ENCODE data around the gene CEBPG. TPM values are rescaled to one million over a fixed set of nuclear protein-coding genes. Genes with fewer than 3 reads are reported as not detected.
A peak's percentile ranks its signal among the peaks of the same experiment; 100 is the strongest.

CEBPG gene
- total and polyA plus RNA-seq, 8 donors, result 4.7 to 40.9 (median 18.0) TPM

DNA sequence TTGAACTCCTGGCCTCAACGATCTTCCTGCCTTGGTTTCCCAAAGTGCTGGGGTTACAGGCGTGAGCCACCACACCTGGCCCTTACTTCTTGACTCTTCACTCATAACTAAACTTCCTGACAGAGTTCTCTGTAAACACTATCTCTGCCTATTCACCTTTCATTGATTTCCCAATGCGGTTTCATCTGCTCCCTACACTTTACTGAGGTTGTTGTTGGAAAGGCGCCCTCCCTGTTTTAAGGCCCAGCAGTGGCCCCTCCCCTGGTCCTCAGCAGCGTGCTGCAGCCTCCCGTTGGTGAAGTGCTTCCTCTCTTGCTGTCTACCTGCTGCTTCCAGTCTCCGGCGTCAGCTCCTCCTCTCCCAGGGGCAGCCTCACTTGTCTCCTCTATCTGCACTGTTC is 44.4 kb upstream of the CEBPG start:
- H3K4me1 ChIP-seq, result no peaks in the 10 kb centered on the region
- intact Hi-C loops (cut with DNase I; ENCODE audit: low total_unique reads), result no loop called here
- 69 to 75% (median 72%) methylated on average over 8 of the region's 8 CpGs for WGBS, 5 donors

DNA sequence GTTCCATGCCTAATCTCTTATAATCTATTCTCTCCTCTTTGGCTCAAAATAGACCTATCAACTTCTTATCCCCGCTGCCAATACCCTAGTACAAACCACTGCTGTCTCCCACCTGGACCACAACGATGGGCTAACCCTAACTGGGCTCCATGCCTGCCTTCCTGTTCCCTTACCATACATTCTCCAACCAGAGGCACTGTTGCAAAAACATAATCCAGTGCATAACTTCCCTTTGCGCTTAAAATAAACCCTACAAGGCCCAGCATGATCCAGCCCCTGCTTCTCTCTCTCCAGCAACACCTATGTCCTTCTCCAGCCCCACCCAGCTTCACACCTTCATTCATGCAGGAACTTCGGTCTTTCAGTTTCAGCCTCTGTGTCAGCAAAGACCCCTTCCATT is 43.8 kb upstream of the CEBPG start:
- no peak for DNase-seq
- Histone ChIP-seq H3K4me3 (no peak overlapping the region), H3K36me3 (no peaks in the 10 kb centered on the region), H3K27ac (no peak overlapping the region), H3K4me1 (no peaks in the 10 kb centered on the region), H3K9me3 (peaks cover 0 to 11% (median 5%) of the 10 kb centered on the region in 4 donors), H3K27me3 (peaks cover 0 to 9% (median 0%) of the 10 kb centered on the region in 3 donors)
- TF ChIP-seq EP300 (IDR thresholded peaks at IDR 0.05) (no peak), POLR2A (IDR thresholded peaks at IDR 0.05) (no peak), POLR2AphosphoS5 (IDR thresholded peaks at IDR 0.05) (no peak)
- TF ChIP-seq, protein P1, sequence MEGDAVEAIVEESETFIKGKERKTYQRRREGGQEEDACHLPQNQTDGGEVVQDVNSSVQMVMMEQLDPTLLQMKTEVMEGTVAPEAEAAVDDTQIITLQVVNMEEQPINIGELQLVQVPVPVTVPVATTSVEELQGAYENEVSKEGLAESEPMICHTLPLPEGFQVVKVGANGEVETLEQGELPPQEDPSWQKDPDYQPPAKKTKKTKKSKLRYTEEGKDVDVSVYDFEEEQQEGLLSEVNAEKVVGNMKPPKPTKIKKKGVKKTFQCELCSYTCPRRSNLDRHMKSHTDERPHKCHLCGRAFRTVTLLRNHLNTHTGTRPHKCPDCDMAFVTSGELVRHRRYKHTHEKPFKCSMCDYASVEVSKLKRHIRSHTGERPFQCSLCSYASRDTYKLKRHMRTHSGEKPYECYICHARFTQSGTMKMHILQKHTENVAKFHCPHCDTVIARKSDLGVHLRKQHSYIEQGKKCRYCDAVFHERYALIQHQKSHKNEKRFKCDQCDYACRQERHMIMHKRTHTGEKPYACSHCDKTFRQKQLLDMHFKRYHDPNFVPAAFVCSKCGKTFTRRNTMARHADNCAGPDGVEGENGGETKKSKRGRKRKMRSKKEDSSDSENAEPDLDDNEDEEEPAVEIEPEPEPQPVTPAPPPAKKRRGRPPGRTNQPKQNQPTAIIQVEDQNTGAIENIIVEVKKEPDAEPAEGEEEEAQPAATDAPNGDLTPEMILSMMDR (IDR thresholded peaks at IDR 0.05), result no peak
- intact Hi-C loops (cut with DNase I; ENCODE audit: low total_unique reads), result no loop called here
- WGBS, 5 donors, result 77 to 87% (median 82%) methylated on average over 4 of the region's 4 CpGs

More for the DNA sequence above, 44.4 kb upstream of the CEBPG start:
- DNase-seq, result no peak
- TF ChIP-seq, protein P1 (IDR thresholded peaks at IDR 0.05), result no peak
- TF ChIP-seq EP300 (IDR thresholded peaks at IDR 0.05) (no peak), POLR2A (IDR thresholded peaks at IDR 0.05) (no peak), POLR2AphosphoS5 (IDR thresholded peaks at IDR 0.05) (no peak)
- H3K4me3 ChIP-seq, result no peak overlapping the region
- no peaks in the 10 kb centered on the region for H3K36me3 ChIP-seq
- no peak overlapping the region for H3K27ac ChIP-seq
- H3K27me3 ChIP-seq, result peaks cover 0 to 9% (median 0%) of the 10 kb centered on the region in 3 donors
- peaks cover 0 to 11% (median 5%) of the 10 kb centered on the region in 4 donors for H3K9me3 ChIP-seq

GRCh38 chr19:33332248-33332647 is 41.3 kb upstream of the CEBPG start:
- Histone ChIP-seq H3K27ac (no peak overlapping the region), H3K4me3 (no peak overlapping the region), H3K27me3 (peaks cover 0 to 9% (median 0%) of the 10 kb centered on the region in 3 donors), H3K36me3 (no peaks in the 10 kb centered on the region), H3K9me3 (no peaks in the 10 kb centered on the region), H3K4me1 (no peaks in the 10 kb centered on the region)
- WGBS, 5 donors, result 60 to 91% (median 74%) methylated on average over 5 of the region's 5 CpGs
- TF ChIP-seq POLR2AphosphoS5 (IDR thresholded peaks at IDR 0.05), result no peak
- no peak for DNase-seq
- intact Hi-C loops (cut with DNase I; ENCODE audit: low total_unique reads), result no loop called here

GRCh38 chr19:33333151-33333550 is 40.4 kb upstream of the CEBPG start:
- no peaks in the 10 kb centered on the region for H3K4me1 ChIP-seq
- 91 to 97% (median 95%) methylated on average over 4 of the region's 4 CpGs for WGBS, 5 donors
- H3K9me3 ChIP-seq, result no peaks in the 10 kb centered on the region

DNA sequence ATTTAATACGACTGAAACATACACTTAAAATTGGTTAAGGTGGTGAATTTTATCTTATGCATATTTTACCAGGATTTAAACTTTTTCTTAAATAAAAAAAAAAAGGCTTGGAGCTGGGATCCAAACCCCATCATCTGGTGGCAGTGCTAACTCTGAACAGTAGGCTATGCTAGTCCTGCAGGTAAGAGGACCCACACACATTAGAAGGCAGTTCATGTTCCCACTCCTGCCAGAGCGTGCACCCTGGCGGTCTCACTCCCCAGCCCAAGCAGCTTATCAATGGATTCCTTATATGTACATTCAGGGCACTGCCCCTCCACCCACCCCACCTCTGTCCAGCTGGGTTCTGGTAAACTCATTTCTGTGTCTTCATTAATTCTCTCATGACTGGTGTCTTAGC is 39.9 kb upstream of the CEBPG start:
- Histone ChIP-seq H3K27me3 (peaks cover 0 to 9% (median 0%) of the 10 kb centered on the region in 3 donors), H3K36me3 (no peaks in the 10 kb centered on the region), H3K9me3 (no peaks in the 10 kb centered on the region), H3K4me3 (no peak overlapping the region), H3K4me1 (no peaks in the 10 kb centered on the region), H3K27ac (no peak overlapping the region)
- TF ChIP-seq, protein P1 (IDR thresholded peaks at IDR 0.05), result no peak
- TF ChIP-seq POLR2A (IDR thresholded peaks at IDR 0.05) (no peak), POLR2AphosphoS5 (IDR thresholded peaks at IDR 0.05) (no peak), EP300 (IDR thresholded peaks at IDR 0.05) (no peak)
- peak in 1 of 2 donors; percentile 37 for DNase-seq
- 62 to 79% (median 69%) methylated on average over 3 of the region's 3 CpGs for WGBS, 5 donors
- intact Hi-C loops (cut with DNase I; ENCODE audit: low total_unique reads), result no loop called here

More at GRCh38 chr19:33333151-33333550, 40.4 kb upstream of the CEBPG start:
- Histone ChIP-seq H3K4me3 (no peak overlapping the region), H3K36me3 (no peaks in the 10 kb centered on the region), H3K27ac (no peak overlapping the region), H3K27me3 (peaks cover 0 to 9% (median 0%) of the 10 kb centered on the region in 3 donors)
- no peak for DNase-seq
- intact Hi-C loops (cut with DNase I; ENCODE audit: low total_unique reads), result no loop called here
- TF ChIP-seq POLR2AphosphoS5 (IDR thresholded peaks at IDR 0.05), result no peak
- TF ChIP-seq POLR2A (IDR thresholded peaks at IDR 0.05), result no peak
- TF ChIP-seq, protein P1 (IDR thresholded peaks at IDR 0.05), result no peak
- no peak for TF ChIP-seq EP300 (IDR thresholded peaks at IDR 0.05)

Data from stomach (tissue), 9 donors.